WTC11 (cell line): Measurements from ENCODE around the gene CLEC2D. TPM values are rescaled to one million over a fixed set of nuclear protein-coding genes. Genes with fewer than 3 reads are reported as not detected.

ENCODE experiments used
- ATAC-seq: fragments of 200-7000 bp; cut with Tn5 transposase; 2 replicates; pipeline ENCODE4 v1.10.0; 2021; ENCODE audit warnings: mild to moderate bottlenecking, moderate library complexity
- CTCF ChIA-PET: fragments of 300-600 bp; sonication (Branson Sonifier 250); formaldehyde crosslinking; loops from one replicate; lab custom pipeline; 2021; ENCODE audit warnings: antibody characterized with exemption; lab: Charles Lee
- POLR2A ChIA-PET: fragments of 350-600 bp; sonication (Branson Sonifier 250); formaldehyde crosslinking; loops from one replicate; lab custom pipeline; 2021; ENCODE audit warnings: antibody characterized with exemption; lab: Charles Lee
- DNase-seq: peaks from one replicate; pipeline ENCODE4 v3.0.0; 2021; ENCODE audit warnings: low spot score
- H3K27ac Mint-ChIP-seq: 2 replicates; pipeline ENCODE4 v1.8.0; 2021; ENCODE audit warnings: mixed read lengths
- H3K27me3 Mint-ChIP-seq: 2 replicates; pipeline ENCODE4 v1.8.0; 2021; ENCODE audit warnings: low read depth, mild to moderate bottlenecking, moderate library complexity, mixed read lengths
- H3K36me3 Mint-ChIP-seq: 2 replicates; pipeline ENCODE4 v1.8.0; 2021; ENCODE audit warnings: mixed read lengths
- H3K4me1 Mint-ChIP-seq: 2 replicates; pipeline ENCODE4 v1.8.0; 2022; ENCODE audit warnings: mixed read lengths
- H3K4me3 Mint-ChIP-seq: 2 replicates; pipeline ENCODE4 v1.8.0; 2021; ENCODE audit warnings: mild to moderate bottlenecking, moderate library complexity, mixed read lengths
- H3K9me3 Mint-ChIP-seq: 2 replicates; pipeline ENCODE4 v1.8.0; 2021; ENCODE audit warnings: mixed read lengths
- AR ChIP-seq: fragments of 250-450 bp; sonication (Bioruptor Pico); IDR thresholded peaks from 2 replicates; pipeline ENCODE4 v1.9.0; 2021; ENCODE audit warnings: mild to moderate bottlenecking
- CREB1 ChIP-seq: sonication (generic); formaldehyde crosslinking; IDR thresholded peaks from 2 replicates; pipeline ENCODE4 v1.8.0; 2023; ENCODE audit warnings: mild to moderate bottlenecking, missing genetic modification reagents
- CREM ChIP-seq: sonication (generic); formaldehyde crosslinking; IDR thresholded peaks from 2 replicates; pipeline ENCODE4 v1.8.1; 2022; ENCODE audit warnings: mild to moderate bottlenecking, missing genetic modification reagents, moderate library complexity
- E2F5 ChIP-seq: sonication (generic); formaldehyde crosslinking; IDR thresholded peaks from 2 replicates; pipeline ENCODE4 v1.8.1; 2022; ENCODE audit warnings: mild to moderate bottlenecking, moderate library complexity, missing genetic modification reagents
- FOXK1 ChIP-seq: sonication (generic); formaldehyde crosslinking; IDR thresholded peaks from 2 replicates; pipeline ENCODE4 v1.8.0; 2022; ENCODE audit warnings: mild to moderate bottlenecking, moderate library complexity, missing genetic modification reagents
- FOXP1 ChIP-seq: sonication (generic); formaldehyde crosslinking; IDR thresholded peaks from 2 replicates; pipeline ENCODE4 v1.8.0; 2022; ENCODE audit warnings: missing genetic modification reagents, mild to moderate bottlenecking, moderate library complexity, borderline replicate concordance
- JAZF1 ChIP-seq: fragments of 250-450 bp; sonication (Bioruptor Pico); IDR thresholded peaks from 2 replicates; pipeline ENCODE4 v1.9.0; 2021; ENCODE audit warnings: moderate library complexity, mild to moderate bottlenecking, inconsistent platforms
- PRRX2 ChIP-seq: fragments of 250-450 bp; sonication (Bioruptor Pico); IDR thresholded peaks from 2 replicates; pipeline ENCODE4 v1.8.0; 2021; ENCODE audit warnings: mild to moderate bottlenecking
- SMAD3 ChIP-seq: sonication (generic); formaldehyde crosslinking; IDR thresholded peaks from 2 replicates; pipeline ENCODE4 v1.8.0; 2022; ENCODE audit warnings: missing genetic modification reagents, mild to moderate bottlenecking, borderline replicate concordance
- STAT6 ChIP-seq: sonication (generic); formaldehyde crosslinking; conservative IDR thresholded peaks from 2 replicates; pipeline ENCODE4 v1.8.1; 2023; ENCODE audit warnings: mild to moderate bottlenecking, low read depth, missing genetic modification reagents, moderate library complexity
- ZBTB43 ChIP-seq: sonication (generic); formaldehyde crosslinking; IDR thresholded peaks from 2 replicates; pipeline ENCODE4 v1.8.1; 2023; ENCODE audit warnings: mild to moderate bottlenecking, missing genetic modification reagents
- ZNF219 ChIP-seq: sonication (generic); formaldehyde crosslinking; IDR thresholded peaks from 2 replicates; pipeline ENCODE4 v1.8.0; 2023; ENCODE audit warnings: missing genetic modification reagents, mild to moderate bottlenecking, borderline replicate concordance
- ZNF423 ChIP-seq: fragments of 250-450 bp; sonication (Bioruptor Pico); IDR thresholded peaks from 2 replicates; pipeline ENCODE4 v2.1.2; 2022; ENCODE audit warnings: mild to moderate bottlenecking, moderate library complexity
- total RNA-seq: library from RNA; stranded (reverse); gene quantifications from 3 replicates; pipeline ENCODE4 v1.2.3, GENCODE V29; 2021
- TF ChIP-seq, protein P1 (sequence below): fragments of 200-600 bp; IDR thresholded peaks from 2 replicates; pipeline ENCODE4 v1.8.0; 2022; ENCODE audit warnings: antibody characterized with exemption
- TF ChIP-seq, protein P2 (sequence below): fragments of 250-450 bp; sonication (Bioruptor Pico); IDR thresholded peaks from 2 replicates; pipeline ENCODE4 v1.9.0; 2021; ENCODE audit warnings: mild to moderate bottlenecking
- TF ChIP-seq, protein P3 (sequence below): sonication (generic); formaldehyde crosslinking; IDR thresholded peaks from 2 replicates; pipeline ENCODE4 v1.8.0; 2022; ENCODE audit warnings: mild to moderate bottlenecking, missing genetic modification reagents
- TF ChIP-seq, protein P4 (sequence below): sonication (generic); formaldehyde crosslinking; IDR thresholded peaks from 2 replicates; pipeline ENCODE4 v1.8.0; 2022; ENCODE audit warnings: mild to moderate bottlenecking, missing genetic modification reagents

CLEC2D gene
- total RNA-seq, 1 experiment from 2014 or later = 6.2 TPM

DNA sequence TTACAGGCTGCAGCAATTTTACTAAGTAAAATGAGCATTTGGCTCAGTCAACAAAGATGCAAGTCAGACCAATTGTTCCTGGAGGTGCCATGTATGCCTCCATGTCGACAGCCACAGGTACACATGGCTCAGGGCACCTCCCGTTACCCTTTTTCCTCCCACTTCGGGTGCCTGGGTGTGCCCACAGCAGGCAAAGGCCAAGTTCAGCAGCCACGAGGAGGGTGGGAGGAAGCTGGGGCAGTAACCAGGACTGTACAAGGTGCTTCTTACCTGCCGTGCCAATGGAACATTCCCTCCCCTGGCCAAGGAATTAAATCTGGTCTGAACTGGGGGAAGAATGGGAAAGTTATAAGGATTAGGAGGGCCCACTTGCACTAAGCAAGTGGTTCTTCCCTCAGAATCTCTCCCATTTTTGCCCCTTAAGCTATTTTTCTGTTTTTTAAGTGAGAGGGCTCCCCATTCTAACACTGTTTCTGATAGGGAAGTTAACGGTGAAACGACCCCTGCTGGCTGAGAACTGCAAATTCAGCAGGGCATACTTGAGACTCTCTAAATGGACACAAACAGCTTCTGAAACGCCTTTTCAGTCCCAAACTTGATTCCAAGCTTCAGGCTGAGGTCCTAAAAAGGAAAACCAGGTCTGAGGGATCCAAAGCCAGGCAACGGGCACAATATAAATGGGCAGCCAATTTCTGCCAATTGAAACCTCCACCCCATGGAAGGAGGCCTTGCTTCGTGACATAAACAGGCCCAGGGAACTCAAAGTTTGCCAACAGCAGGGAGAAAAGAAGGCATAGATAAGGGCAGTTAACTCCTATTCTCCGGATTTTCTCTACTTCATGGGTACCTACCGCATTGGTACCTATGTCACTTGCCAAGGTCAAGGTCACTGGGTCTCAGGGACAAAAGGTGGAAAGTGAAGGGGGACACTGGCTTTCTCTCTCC lies 38.6 kb downstream of the CLEC2D start:
- H3K27me3 Mint-ChIP-seq = no peaks in the 10 kb centered on the region
- no peak overlapping the region for H3K27ac Mint-ChIP-seq
- ChIA-PET CTCF (interaction anchor here (0.6 to 1.8 kb wide), 30 partner anchors 9 to 377 kb away, joined by 3 to 15 read pairs (median 5); partner anchors contain the start of gene CLECL1), POLR2A (interaction anchor here (0.5 to 0.6 kb wide), 2 partner anchors 30 to 35 kb away, joined by 3 to 8 read pairs; no protein-coding TSS in a partner anchor)
- TF ChIP-seq, protein P1, sequence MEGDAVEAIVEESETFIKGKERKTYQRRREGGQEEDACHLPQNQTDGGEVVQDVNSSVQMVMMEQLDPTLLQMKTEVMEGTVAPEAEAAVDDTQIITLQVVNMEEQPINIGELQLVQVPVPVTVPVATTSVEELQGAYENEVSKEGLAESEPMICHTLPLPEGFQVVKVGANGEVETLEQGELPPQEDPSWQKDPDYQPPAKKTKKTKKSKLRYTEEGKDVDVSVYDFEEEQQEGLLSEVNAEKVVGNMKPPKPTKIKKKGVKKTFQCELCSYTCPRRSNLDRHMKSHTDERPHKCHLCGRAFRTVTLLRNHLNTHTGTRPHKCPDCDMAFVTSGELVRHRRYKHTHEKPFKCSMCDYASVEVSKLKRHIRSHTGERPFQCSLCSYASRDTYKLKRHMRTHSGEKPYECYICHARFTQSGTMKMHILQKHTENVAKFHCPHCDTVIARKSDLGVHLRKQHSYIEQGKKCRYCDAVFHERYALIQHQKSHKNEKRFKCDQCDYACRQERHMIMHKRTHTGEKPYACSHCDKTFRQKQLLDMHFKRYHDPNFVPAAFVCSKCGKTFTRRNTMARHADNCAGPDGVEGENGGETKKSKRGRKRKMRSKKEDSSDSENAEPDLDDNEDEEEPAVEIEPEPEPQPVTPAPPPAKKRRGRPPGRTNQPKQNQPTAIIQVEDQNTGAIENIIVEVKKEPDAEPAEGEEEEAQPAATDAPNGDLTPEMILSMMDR = peak; percentile 63
- no peak for TF ChIP-seq ZNF423 (CRISPR knock-in tag)
- ATAC-seq = peak; percentile 86
- peaks cover 5% of the 10 kb centered on the region; the same call in 1 of the 2 replicates for H3K36me3 Mint-ChIP-seq
- H3K9me3 Mint-ChIP-seq = peaks cover 22% of the 10 kb centered on the region
- H3K4me3 Mint-ChIP-seq = no peak overlapping the region
- peak; percentile 60 for DNase-seq
- H3K4me1 Mint-ChIP-seq = peaks cover 22% of the 10 kb centered on the region

GRCh38 chr12:9708853-9709252 lies 39.3 kb downstream of the CLEC2D start:
- Mint-ChIP-seq H3K9me3 (peaks cover 22% of the 10 kb centered on the region), H3K27ac (no peak overlapping the region), H3K27me3 (no peaks in the 10 kb centered on the region), H3K4me3 (no peak overlapping the region), H3K36me3 (peaks cover 5% of the 10 kb centered on the region; the same call in 1 of the 2 replicates), H3K4me1 (peaks cover 22% of the 10 kb centered on the region)
- ATAC-seq = no peak
- DNase-seq = no peak
- ChIA-PET POLR2A (interaction anchor here (0.5 to 0.6 kb wide), 2 partner anchors 31 to 34 kb away, joined by 3 to 8 read pairs; no protein-coding TSS in a partner anchor), CTCF (interaction anchor here (0.7 to 1.8 kb wide), 29 partner anchors 8 to 378 kb away, joined by 3 to 15 read pairs (median 5); partner anchors contain the start of gene CLECL1)
- TF ChIP-seq FOXP1 (no peak), ZBTB43 (no peak), PRRX2 (CRISPR knock-in tag) (no peak), E2F5 (no peak), SMAD3 (no peak), ZNF219 (CRISPR knock-in tag) (no peak), CREB1 (CRISPR knock-in tag) (no peak), AR (CRISPR knock-in tag) (no peak), CREM (CRISPR knock-in tag) (no peak), JAZF1 (CRISPR knock-in tag) (no peak), FOXK1 (no peak), STAT6 (CRISPR knock-in tag) (no peak)
- TF ChIP-seq, protein P2, sequence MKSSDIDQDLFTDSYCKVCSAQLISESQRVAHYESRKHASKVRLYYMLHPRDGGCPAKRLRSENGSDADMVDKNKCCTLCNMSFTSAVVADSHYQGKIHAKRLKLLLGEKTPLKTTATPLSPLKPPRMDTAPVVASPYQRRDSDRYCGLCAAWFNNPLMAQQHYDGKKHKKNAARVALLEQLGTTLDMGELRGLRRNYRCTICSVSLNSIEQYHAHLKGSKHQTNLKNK (CRISPR knock-in tag) = no peak
- TF ChIP-seq, protein P3, sequence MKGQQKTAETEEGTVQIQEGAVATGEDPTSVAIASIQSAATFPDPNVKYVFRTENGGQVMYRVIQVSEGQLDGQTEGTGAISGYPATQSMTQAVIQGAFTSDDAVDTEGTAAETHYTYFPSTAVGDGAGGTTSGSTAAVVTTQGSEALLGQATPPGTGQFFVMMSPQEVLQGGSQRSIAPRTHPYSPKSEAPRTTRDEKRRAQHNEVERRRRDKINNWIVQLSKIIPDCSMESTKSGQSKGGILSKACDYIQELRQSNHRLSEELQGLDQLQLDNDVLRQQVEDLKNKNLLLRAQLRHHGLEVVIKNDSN (CRISPR knock-in tag) = no peak
- TF ChIP-seq, protein P4, sequence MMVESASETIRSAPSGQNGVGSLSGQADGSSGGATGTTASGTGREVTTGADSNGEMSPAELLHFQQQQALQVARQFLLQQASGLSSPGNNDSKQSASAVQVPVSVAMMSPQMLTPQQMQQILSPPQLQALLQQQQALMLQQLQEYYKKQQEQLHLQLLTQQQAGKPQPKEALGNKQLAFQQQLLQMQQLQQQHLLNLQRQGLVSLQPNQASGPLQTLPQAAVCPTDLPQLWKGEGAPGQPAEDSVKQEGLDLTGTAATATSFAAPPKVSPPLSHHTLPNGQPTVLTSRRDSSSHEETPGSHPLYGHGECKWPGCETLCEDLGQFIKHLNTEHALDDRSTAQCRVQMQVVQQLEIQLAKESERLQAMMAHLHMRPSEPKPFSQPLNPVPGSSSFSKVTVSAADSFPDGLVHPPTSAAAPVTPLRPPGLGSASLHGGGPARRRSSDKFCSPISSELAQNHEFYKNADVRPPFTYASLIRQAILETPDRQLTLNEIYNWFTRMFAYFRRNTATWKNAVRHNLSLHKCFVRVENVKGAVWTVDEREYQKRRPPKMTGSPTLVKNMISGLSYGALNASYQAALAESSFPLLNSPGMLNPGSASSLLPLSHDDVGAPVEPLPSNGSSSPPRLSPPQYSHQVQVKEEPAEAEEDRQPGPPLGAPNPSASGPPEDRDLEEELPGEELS (CRISPR knock-in tag) = no peak
